A549 (cell line): ENCODE results near the gene F2RL3.

Experiments
- CBX8 ChIP-seq: fragments of 200-600 bp; sonication (generic); IDR thresholded peaks from 2 replicates; pipeline ENCODE4 v1.6.1; 2016
- CEBPB ChIP-seq, 2 experiments: fragments of >200 bp in 1 of 2; sonication (Bioruptor Twin) in 1 of 2; formaldehyde crosslinking in 1 of 2; IDR thresholded peaks; 2 replicates each; pipeline ENCODE4 v1.6.1; 2012 to 2016
- JUN ChIP-seq, 2 experiments: fragments of >200 bp; sonication (Bioruptor Twin); formaldehyde crosslinking; IDR thresholded peaks; 2 replicates in 1 of 2; 3 replicates in 1 of 2; pipeline ENCODE4 v1.6.1; 2016 to 2017
- REST ChIP-seq: fragments of 200-600 bp; sonication (generic); IDR thresholded peaks from 2 replicates; pipeline ENCODE4 v1.6.1; 2016; ENCODE audit warnings: antibody characterized with exemption, mild to moderate bottlenecking, moderate library complexity
- ZC3H11A ChIP-seq: fragments of 450-650 bp; IDR thresholded peaks from 2 replicates; pipeline ENCODE4 v1.6.1; 2014; ENCODE audit warnings: antibody characterized with exemption, mild to moderate bottlenecking
- TF ChIP-seq, protein P1 (sequence below): fragments of >200 bp; sonication (Bioruptor Twin); formaldehyde crosslinking; IDR thresholded peaks from 3 replicates; pipeline ENCODE4 v1.5.1; 2016

DNA sequence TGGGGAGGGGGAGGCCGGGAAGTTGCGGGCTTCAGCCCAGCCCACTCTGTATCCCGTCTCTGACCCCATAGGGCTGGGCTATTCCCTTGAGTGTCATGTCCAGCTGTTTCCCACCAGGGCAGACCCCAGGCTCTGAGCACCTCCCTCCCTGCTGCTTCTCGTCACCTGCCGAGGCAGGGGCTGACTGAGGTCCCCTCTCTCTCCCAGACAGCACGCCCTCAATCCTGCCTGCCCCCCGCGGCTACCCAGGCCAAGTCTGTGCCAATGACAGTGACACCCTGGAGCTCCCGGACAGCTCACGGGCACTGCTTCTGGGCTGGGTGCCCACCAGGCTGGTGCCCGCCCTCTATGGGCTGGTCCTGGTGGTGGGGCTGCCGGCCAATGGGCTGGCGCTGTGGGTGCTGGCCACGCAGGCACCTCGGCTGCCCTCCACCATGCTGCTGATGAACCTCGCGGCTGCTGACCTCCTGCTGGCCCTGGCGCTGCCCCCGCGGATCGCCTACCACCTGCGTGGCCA is 625 bp downstream of the F2RL3 start:
- TF ChIP-seq, protein P1, sequence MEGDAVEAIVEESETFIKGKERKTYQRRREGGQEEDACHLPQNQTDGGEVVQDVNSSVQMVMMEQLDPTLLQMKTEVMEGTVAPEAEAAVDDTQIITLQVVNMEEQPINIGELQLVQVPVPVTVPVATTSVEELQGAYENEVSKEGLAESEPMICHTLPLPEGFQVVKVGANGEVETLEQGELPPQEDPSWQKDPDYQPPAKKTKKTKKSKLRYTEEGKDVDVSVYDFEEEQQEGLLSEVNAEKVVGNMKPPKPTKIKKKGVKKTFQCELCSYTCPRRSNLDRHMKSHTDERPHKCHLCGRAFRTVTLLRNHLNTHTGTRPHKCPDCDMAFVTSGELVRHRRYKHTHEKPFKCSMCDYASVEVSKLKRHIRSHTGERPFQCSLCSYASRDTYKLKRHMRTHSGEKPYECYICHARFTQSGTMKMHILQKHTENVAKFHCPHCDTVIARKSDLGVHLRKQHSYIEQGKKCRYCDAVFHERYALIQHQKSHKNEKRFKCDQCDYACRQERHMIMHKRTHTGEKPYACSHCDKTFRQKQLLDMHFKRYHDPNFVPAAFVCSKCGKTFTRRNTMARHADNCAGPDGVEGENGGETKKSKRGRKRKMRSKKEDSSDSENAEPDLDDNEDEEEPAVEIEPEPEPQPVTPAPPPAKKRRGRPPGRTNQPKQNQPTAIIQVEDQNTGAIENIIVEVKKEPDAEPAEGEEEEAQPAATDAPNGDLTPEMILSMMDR = no peak
- no peak for TF ChIP-seq REST
- TF ChIP-seq JUN (IDR thresholded peaks at IDR 0.05) = no peak
- TF ChIP-seq CEBPB (IDR thresholded peaks at IDR 0.05) = no peak
- TF ChIP-seq ZC3H11A = no peak
- no peak for TF ChIP-seq CBX8
